Measurements from ENCODE around the gene SPRR4.
"Not testable (repeated sequence)": the region's sequence is repeated elsewhere in the genome, so short reads cannot be mapped to it uniquely, and the experiment has no call there.

SPRR4 gene

DNA sequence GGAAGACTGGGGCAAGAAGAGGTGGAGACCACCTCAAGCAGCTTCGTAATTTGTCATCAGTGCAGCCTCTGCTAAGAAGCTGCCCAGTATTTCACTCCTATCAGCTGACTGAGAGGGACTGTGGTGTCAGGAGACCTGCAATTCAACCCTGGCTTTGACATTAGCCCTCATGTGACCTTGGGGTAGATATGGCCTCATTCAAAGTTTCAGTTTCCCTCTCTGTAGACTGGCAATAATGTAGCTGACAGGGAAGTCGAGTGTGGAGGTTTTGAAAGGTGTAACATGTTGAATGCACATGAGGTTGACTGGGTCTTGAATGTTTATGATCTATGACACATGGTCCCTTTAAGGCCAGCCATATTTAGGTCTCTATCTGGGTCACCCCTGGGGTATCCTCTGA is 2.2 kb upstream of the SPRR4 start:
- DNase-seq, result no peak

DNA sequence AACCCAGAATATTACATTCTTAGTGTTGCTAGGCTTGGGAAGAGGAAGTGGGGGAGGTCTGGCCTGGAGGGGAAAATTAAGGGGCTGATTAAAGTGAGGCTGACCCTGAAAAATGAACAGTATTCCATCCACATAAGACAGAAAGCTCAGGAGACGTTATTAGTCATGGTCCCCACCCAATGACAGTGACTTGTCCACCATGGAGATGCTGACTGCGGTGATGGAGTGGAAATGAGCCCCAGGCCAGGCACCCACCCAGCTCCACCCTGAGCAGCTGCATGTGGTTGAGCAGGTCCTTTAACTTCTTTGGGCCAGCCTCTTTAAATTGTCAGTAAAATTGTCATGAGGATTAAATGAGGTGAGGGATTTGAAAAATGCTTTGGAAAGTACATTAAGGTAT is 1.4 kb upstream of the SPRR4 start:
- DNase-seq, result no peak

DNA sequence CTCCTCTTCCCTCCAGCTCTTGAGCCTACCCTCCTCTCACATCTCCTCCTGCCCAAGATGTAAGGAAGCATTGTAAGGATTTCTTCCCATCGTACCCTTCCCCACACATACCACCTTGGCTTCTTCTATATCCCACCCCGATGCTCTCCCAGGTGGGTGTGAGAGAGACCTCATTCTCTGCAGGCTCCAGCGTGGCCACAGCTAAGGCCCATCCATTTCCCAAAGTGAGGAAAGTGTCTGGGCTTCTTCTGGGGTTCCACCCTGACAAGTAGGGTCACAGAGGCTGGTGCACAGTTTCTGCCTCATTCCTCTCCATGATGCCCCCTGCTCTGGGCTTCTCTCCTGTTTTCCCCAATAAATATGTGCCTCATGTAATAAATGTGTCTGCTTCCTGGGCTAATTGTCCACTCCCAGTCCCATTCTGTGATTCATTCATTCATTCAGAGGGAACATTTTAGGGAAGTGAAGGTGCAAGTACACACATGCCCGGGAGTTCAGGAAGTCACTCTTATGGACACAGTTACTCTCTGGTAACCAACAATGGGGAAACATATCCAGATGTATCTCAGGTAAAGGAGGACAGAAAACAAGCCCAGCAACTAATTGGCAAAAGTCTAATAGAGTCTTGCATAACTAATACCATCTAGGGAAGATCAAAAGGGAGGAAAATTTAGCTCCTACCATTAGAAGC is 1.9 kb downstream of the SPRR4 start:
- no peak for DNase-seq

DNA sequence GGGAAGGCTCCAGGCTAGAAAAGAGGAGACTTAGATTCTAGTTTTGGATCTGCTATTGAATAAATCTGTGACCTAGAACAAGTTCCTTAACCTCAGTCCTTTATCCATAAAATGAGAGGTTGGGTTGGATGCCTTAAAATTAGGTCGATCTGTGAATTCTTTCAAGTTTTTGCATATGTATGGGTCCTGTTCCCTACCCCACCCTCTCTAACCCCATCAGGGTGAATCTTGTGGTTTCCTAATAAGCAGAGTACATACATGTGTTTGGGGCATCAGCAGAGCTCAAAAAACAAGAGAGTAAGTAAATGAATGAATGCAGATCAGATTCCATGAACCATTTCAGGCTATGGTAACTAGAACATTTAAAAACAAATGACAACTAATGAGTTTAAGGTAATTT is 6.2 kb downstream of the SPRR4 start:
- no peak for DNase-seq

DNA sequence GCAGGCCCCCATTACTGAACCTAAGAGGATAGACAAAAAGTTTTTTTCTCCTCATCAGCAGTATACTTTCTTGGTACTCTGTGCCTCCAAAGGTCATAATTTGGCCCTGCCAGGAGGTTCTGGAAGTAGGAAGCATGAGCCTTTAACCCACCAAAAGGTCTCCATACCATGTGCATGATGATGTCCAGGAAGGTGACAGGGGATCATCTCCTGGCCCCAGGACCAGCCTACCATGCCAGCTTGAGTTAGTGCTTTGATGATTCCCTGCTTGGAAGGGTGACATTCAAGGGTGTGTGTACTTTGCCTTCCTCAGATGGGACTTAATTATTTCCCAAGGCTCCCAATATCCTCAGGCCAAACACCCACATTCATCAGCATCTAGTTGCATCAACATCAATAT is 7.2 kb downstream of the SPRR4 start:
- DNase-seq, result no peak

DNA sequence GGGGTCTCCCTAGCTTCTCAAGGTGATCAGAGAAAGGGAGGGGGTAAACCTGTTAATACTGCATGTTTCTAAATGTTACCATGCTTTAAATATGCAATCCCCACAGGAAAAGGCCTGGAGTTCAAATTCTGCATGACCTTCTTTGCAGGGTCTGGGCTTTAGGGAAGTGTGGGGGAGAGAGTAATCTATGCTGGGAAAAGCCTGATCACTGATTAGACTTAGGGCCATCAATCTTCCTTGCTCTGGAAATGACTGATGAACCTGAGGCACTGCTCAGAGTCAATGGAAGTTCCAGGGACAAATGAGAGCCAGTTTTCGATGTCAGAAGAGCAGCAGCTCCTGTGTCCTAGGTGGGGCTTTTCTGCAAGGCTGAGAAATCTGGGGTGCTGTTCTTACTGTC is 10.2 kb downstream of the SPRR4 start:
- no peak for DNase-seq

DNA sequence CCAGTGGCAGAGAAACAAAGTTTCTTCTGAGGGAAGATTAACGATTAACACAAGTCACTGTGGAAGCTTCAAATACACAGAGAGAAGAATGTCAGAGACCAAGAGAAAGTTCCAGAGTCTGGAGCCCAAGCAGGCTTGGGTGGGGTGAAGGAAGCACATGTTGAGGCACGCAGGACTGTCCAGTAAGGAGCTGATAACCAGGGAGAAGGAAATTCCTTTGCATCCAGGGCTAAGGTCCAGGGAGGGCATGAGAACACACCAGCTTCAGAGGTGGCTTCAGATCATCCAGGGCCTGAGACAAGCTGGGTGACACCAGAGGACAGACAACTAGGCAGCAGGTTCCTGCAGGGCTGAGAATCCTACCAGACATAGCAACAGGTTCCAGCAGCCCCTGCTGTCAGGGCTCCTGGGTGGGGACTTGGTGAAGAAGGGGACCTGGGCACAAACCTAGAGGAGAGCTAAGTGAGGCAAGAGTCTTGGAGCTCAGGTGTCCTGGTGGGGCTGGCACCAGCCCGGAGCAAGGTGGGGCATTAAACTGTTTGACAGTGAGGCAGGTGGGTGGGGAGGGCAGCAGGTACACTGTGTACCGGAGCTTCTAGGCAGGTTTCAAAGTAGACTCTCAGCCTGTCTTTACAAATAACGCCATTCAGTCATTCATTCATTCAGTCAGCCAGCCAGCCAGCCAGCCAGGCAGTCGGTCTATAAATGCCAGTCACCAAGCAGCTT is 10.9 kb downstream of the SPRR4 start:
- DNase-seq, result no peak

DNA sequence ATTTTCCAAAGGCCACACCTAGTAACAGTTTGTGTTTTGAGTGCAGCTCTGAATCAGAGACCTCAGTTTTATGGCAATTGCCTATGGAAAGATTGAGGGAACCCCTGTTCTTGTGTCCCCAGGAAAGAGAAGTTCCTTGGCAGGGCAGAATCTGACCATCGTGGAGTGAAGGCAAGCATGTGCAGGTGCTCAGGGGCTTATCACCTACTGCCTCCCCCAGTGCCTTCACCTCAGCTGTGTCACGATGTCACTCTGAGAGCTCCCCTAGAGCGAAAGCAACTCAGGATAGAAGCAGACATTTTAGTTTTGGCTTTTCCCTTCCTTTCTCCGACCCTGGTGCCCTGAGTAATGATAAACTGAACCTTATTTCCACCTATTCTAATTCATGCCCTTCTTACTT is 11.6 kb downstream of the SPRR4 start:
- DNase-seq, result no peak

DNA sequence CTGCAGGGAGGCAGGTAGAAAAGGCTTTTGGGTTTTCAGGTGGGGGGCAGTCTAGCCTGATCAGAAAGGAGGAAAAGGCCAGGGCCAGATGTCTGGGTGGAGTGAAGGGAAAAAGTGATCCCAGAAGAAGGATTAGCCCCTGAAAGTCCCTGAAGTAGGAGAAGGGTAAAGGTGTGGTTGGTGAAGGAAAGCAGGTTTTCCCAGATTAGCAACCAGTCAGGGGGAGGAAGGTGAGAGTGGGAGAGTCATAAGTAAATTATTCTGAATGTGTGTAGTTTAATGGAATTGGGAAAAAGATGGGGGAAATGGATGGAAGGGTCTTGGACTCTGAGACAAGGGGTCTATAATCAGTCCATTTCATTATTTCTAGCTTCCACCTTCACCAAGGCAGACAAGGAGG is 12.8 kb downstream of the SPRR4 start:
- DNase-seq, result no peak

DNA sequence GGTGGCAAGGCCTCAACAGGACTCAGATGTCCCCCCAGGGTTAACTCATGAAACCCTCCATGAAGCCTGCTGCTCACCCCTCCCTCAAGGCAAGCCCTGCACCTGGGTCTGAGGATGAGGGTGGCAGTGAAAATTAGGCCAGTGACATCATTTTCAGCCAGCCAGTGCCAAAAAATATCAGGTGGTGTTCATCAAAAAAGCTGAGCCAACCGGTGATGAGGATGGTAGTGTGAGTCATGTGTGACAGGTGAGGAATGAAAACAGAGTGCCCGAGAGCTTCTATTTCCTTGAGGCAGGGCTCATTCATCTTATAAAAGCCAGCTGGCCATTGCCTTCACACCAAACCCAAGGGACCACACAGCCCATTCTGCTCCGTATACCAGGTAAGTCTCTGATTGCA is 13.3 kb downstream of the SPRR4 start, which contains the start of gene SPRR1A:
Gene SPRR1A, plus strand, starts transcription at position 339 of the 400 bp plus-strand sequence. CDS start 1,150 bp downstream, outside the sequence.
- no peak for DNase-seq

DNA sequence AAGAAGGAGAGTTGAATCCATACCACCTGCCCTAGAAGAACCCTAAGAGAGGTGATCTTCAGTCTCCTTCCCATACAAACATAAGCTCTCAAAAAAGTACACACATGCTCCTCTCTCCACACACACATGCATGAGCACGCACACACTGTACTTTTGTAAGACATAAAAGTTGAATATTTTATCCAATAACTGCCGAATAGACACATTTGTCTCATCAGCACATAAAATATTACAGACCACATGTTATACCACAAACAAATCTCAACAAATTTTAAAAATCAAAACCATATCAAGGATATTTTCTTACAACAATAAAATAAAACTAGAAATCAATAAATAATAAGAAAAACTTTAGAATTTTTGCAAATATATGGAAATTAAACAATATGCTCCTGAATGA is 16.1 kb downstream of the SPRR4 start:
- no peak for DNase-seq

DNA sequence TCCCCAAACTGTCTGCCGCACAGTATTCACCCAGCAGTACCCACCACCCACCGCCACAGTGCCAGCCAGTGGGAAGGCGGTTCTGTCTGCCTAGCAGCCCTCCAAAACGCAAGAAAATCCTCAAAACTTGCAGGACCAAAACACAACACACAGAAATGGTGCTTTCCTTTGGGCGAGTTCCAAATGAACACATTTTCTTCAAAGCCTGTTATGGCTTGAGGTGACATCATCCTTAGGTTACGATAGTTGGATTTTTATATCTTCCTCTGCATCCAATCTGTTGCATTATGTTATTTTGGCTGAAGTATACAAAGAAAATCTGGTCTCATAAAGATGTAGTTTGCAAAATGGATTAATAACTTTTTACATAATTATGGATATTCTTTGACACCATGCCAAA is 22.7 kb downstream of the SPRR4 start:
- DNase-seq, result no peak

DNA sequence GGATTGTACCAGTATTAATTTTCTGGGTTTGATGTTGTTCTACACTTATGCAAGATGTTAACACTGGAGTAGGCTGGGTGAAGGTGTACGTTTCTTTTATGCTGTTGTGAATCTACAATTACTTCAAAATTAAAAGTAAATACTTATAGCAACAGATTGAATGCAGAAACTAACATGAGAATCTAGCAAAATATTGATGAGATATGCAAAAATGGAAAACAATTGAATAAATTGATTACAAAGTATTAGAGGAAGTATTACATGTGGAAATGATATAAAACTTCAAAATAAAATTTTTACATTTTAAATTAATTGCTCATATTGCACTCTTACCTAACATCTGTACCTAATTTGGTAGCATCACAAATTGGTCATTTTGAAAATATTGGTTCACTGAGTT is 25.4 kb downstream of the SPRR4 start:
- DNase-seq, result no peak

DNA sequence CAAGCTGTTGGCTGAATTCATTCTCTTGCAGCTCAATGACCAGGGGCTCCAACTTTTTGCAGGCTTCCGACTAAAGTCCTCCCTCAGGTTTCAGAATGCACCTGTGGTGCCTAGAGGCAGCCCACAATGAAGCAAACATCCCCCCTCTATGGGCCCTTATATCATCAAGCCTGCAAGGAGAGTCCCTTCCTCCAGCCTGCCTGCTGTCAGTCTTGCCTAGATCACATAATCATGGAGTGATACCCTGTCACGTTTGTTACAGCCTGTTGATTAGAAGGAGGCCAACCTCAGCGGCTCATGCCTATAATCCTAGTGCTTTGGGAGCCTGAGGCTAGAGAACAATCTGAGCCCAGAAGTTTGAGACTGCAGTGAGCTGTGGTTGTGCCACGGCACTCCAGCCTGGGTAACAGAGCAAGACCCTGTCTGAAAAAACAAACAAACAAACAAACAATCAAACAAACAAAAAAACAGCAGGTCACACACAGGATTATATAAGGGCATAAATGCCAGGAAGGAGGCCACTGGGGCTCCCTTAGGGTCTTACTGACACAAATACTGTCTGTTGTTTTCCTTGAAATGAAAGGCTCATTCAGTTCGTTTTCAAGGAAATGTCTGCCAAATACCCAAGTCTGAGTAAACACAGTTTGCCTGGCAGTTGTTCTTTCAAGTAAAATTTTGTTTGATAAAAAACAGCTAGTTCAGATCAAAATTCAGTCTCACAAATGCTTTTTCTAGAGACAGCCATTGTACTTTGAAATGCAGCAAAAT is 26.4 kb downstream of the SPRR4 start:
- DNase-seq, result no peak

DNA sequence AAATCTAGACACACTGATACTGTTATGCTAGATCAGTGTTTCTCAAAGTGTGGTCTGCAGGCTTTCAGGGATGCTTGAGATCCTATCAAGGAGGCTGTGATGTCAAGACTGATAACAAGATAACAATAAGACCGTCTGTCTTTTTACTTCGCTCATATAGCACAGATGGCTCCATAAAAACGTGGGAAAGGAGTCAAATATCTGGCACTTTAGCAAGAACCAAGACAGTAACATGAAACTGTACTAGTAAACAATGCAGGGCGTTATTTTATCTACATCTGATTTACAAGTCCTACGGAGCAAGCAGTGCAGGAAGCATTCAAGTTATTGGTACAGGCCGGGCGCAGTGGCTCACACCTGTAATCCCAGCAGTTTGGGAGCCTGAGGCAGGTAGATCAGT is 27.5 kb downstream of the SPRR4 start:
- no peak for DNase-seq

DNA sequence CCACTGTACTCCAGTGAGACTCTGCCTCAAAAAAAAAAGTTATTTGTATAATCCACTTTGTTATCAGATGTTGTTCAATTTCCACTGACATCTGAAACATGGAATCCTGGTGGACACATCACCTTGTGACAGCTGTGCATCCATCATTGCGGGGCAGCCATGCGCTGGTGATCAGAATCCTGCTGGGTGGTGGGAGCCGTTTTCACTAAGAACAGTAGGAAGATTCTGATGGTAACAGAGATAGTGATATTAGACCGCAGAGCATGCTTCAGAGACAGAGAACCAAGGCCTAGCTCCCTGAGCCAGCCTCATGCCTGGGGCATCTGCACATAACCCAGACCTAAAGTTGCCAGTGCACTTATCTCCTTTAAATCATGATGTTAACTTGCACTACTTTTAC is 28.0 kb downstream of the SPRR4 start:
- no peak for DNase-seq

DNA sequence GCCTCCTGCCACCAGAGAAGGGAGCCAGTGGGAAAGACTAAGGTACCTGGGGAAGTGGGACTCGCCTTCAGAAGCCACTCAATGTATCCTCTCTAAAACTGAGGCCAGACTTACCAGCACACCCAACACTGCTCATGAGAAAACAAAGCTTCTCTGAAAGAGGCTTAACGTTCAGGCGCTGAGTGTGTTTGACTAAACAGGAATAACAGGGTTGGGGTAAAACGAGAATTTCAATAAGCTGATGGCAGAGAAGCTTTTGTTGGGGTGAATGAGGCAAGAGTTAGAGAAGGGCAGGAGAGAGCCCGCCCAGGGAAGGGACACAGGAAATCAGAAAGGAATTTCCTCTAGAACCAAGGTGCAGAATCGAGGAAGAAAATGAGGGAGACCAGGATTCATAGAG is 29.4 kb downstream of the SPRR4 start:
- no peak for DNase-seq

DNA sequence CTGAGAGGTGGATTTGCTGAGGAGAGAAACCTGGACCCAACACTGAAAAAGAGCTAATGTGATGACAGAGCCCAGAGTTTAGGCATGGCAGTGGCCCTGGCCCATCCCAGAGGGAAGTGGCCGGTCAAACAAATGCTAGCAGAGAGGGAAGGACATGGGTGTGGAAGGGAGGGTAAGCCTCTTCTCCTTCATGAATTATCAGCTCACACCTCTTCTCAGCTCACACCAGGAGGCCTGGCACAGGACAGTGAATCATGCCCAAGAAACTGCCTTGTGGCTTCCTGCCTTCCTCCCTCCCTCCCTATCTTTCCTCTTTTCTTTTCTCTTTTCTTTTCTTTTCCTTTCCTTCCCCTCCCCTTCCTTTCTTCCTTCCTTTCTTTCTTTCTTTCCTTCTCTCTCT is 29.8 kb downstream of the SPRR4 start:
- no peak for DNase-seq

DNA sequence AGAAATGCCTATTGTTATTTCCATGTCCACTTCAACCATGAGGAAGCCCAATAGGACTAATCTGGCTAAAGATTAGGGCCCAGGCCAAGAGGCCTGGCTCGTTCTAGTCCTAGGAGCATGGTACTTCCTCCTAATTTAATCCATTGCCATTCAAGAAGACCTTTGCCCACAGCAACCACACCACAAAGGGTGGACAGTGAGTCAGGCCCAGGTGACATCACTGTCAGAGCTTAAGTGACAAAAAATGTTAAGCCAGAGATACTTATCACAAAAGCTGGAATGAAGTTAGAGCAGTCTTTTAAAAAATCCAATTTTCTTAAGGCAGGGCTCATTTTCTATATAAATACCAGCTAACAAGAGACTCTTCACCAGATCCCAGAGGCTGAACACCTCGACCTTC is 30.9 kb downstream of the SPRR4 start, which contains the start of gene SPRR3:
Gene SPRR3, plus strand, starts transcription at position 368 of the 400 bp plus-strand sequence. CDS start 1,272 bp downstream, outside the sequence.
- DNase-seq, result no peak

DNA sequence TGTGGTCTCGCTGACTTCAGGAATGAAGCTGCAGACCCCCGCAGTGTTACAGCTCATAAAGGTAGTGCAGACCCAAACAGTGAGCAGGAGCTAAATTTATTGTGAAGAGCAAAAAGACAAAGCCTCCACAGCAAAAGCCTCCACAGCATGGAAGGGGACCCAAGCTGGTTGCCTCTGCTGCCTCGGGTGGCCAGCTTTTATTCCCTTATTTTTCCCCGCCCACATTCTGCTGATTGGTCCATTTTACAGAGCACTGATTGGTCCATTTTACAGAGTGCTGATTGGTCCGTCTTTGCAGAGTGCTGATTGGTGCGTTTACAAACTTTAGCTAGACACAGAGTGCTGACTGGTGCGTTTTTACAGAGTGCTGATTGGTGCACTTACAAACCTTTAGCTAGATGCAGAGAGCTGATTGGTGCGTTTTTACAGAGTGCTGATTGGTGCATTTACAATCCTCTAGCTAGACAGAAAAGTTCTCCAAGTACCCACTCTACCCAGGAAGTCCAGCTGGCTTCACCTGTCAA is 40.8 kb downstream of the SPRR4 start:
- not testable (repeated sequence) for DNase-seq

DNA sequence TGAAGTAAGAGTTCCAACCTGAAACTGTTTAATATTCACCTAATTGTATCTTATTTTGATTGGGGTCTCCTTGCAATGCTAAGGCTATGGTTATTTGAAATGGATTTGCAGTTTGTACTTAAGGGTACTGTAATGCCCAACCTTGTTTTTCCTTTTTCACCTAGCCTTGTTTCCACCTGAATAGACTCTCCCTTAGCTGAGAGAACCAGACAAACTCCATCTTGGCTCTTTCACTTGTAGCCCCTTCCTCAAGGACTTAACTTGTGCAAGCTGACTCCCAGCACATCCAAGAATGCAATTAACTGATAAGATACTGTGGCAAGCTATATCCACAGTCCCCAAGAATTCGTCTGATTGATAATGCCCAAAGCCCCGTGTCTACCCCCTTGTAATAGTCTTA is 51.4 kb downstream of the SPRR4 start:
- not testable (repeated sequence) for DNase-seq
